ENCODE measurements around the gene TCTA. TPM values are rescaled to one million over a fixed set of nuclear protein-coding genes. Genes with fewer than 3 reads are reported as not detected.

TCTA gene
- total RNA-seq, 1 donor from 2014 or later = 6.7 TPM

GRCh38 chr3:49410846-49411534, 1.2 kb upstream of the TCTA start:
- DNase-seq = no peak

GRCh38 chr3:49411535-49411967, 672 bp upstream of the TCTA start:
- DNase-seq = no peak

- DNase-seq = no peak
These were observed 562 bp downstream of the TCTA start for GRCh38 chr3:49412632-49413337.

GRCh38 chr3:49413338-49413734, 1.1 kb downstream of the TCTA start:
- DNase-seq = no peak

GRCh38 chr3:49414753-49415152, 2.5 kb downstream of the TCTA start:
- DNase-seq = no peak

GRCh38 chr3:49415931-49416601, 3.8 kb downstream of the TCTA start:
- peak; percentile 31 for DNase-seq

- no peak for DNase-seq
These were observed 4.6 kb downstream of the TCTA start for GRCh38 chr3:49416867-49417266.

GRCh38 chr3:49417516-49418120, 5.4 kb downstream of the TCTA start:
- DNase-seq = no peak

GRCh38 chr3:49421890-49422378, 9.7 kb downstream of the TCTA start:
- no peak for DNase-seq

- DNase-seq = no peak
These were observed 10.4 kb downstream of the TCTA start, which contains the start of gene AMT for GRCh38 chr3:49422379-49423248. AMT (minus strand) TSS chr3:49422473; CDS start chr3:49422450, 23 bp downstream.

- no peak for DNase-seq
These were observed 12.6 kb downstream of the TCTA start for GRCh38 chr3:49424816-49425215.

- no peak for DNase-seq
These were observed 15.4 kb downstream of the TCTA start for GRCh38 chr3:49427586-49427985.

GRCh38 chr3:49428752-49429080, 16.5 kb downstream of the TCTA start:
- no peak for DNase-seq

GRCh38 chr3:49434731-49435130, 22.5 kb downstream of the TCTA start:
- no peak for DNase-seq

- DNase-seq = no peak
These were observed 33.2 kb downstream of the TCTA start for GRCh38 chr3:49445391-49445790.

GRCh38 chr3:49453621-49454020, 41.4 kb downstream of the TCTA start:
- no peak for DNase-seq

- no peak for DNase-seq
These were observed 42.2 kb downstream of the TCTA start for GRCh38 chr3:49454458-49454857.

- DNase-seq = peak; percentile 9
These were observed 42.9 kb downstream of the TCTA start for GRCh38 chr3:49454898-49455681.

GRCh38 chr3:49456466-49456865, 44.2 kb downstream of the TCTA start:
- DNase-seq = no peak

- no peak for DNase-seq
These were observed 48.1 kb downstream of the TCTA start for GRCh38 chr3:49460188-49460890.

All from skin of body (tissue), 2 donors.